GM12801 (cell line): ENCODE data around the gene KRTAP4-12.
"Not testable (repeated sequence)": the region's sequence is repeated elsewhere in the genome, so short reads cannot be mapped to it uniquely, and the experiment has no call there.

Experiments used
- CTCF ChIP-seq: IDR thresholded peaks from one replicate; pipeline ENCODE4 v1.5.1; 2011; ENCODE audit warnings: control low read depth; ENCODE audit not compliant: insufficient read length; ENCODE audit errors: extremely low read depth

KRTAP4-12 gene

GRCh38 chr17:41123991-41124371 lies at the start of gene KRTAP4-12:
TSS of gene KRTAP4-12 (minus strand) at chr17:41124182. CDS start at chr17:41124122, 60 bp downstream.
- not testable (repeated sequence) for TF ChIP-seq CTCF

GRCh38 chr17:41171886-41172285 lies 47.9 kb upstream of the KRTAP4-12 start:
- no peak for TF ChIP-seq CTCF

- no peak for TF ChIP-seq CTCF
These were observed 44.1 kb upstream of the KRTAP4-12 start, which contains the start of gene KRTAP4-3 for GRCh38 chr17:41168121-41168520. TSS of gene KRTAP4-3 (minus strand) at chr17:41168221. CDS start at chr17:41168172, 49 bp downstream.

GRCh38 chr17:41167561-41167960 lies 43.6 kb upstream of the KRTAP4-12 start:
- TF ChIP-seq CTCF: no peak

GRCh38 chr17:41163828-41164227 lies 39.8 kb upstream of the KRTAP4-12 start:
- no peak for TF ChIP-seq CTCF

GRCh38 chr17:41160648-41161047 lies 36.7 kb upstream of the KRTAP4-12 start, which contains the start of gene KRTAP4-4:
TSS of gene KRTAP4-4 (minus strand) at chr17:41160748. CDS start at chr17:41160691, 57 bp downstream.
- TF ChIP-seq CTCF: no peak

- TF ChIP-seq CTCF: no peak
These were observed 29.9 kb upstream of the KRTAP4-12 start for GRCh38 chr17:41153856-41154255.

GRCh38 chr17:41151525-41151924 lies 27.5 kb upstream of the KRTAP4-12 start:
- TF ChIP-seq CTCF: no peak
